MM.1S (cell line): Measurements from ENCODE around the gene PDIK1L.

Source experiments
- DNase-seq: peaks from one replicate; pipeline ENCODE4 v3.0.0-alpha.2; 2015
- H2AFZ ChIP-seq: fragments of 300-600 bp; sonication (generic); 2 replicates; pipeline ENCODE4 v1.6.0; 2016; ENCODE audit warnings: antibody characterized with exemption, low read length
- H3F3A ChIP-seq: fragments of 300-600 bp; sonication (generic); 2 replicates; pipeline ENCODE4 v1.6.1; 2016; ENCODE audit warnings: mild to moderate bottlenecking, antibody characterized with exemption, low read length, moderate library complexity, mixed read lengths; ENCODE audit not compliant: insufficient read depth
- H3K27ac ChIP-seq: fragments of 300-600 bp; sonication (generic); 2 replicates; pipeline ENCODE4 v1.5.1; 2016; ENCODE audit warnings: mild to moderate bottlenecking, low read length
- H3K27me3 ChIP-seq: fragments of 300-600 bp; sonication (generic); replicated peaks from 2 replicates; pipeline ENCODE4 v1.6.0; 2016; ENCODE audit warnings: low read length; ENCODE audit not compliant: insufficient read depth
- H3K36me3 ChIP-seq: fragments of 300-600 bp; sonication (generic); replicated peaks from 2 replicates; pipeline ENCODE4 v1.6.1; 2016; ENCODE audit warnings: mild to moderate bottlenecking, low read length, mixed read lengths; ENCODE audit not compliant: insufficient read depth
- H3K4me1 ChIP-seq: fragments of 300-600 bp; sonication (generic); 2 replicates; pipeline ENCODE4 v1.6.1; 2016; ENCODE audit warnings: low read length, mixed read lengths
- H3K4me2 ChIP-seq: fragments of 300-600 bp; sonication (generic); 2 replicates; pipeline ENCODE4 v1.6.0; 2016; ENCODE audit warnings: low read depth, low read length
- H3K4me3 ChIP-seq: fragments of 300-600 bp; sonication (generic); 2 replicates; pipeline ENCODE4 v1.5.1; 2016; ENCODE audit warnings: low read length, mixed read lengths
- H3K79me2 ChIP-seq: fragments of 300-600 bp; sonication (generic); 2 replicates; pipeline ENCODE4 v1.6.1; 2016; ENCODE audit warnings: mixed run types, low read length, mixed read lengths
- H3K9ac ChIP-seq: fragments of 300-600 bp; sonication (generic); 2 replicates; pipeline ENCODE4 v1.6.1; 2016; ENCODE audit warnings: low read length, mixed read lengths
- H3K9me2 ChIP-seq: fragments of 300-600 bp; sonication (generic); replicated peaks from 2 replicates; pipeline ENCODE4 v1.6.1; 2016; ENCODE audit warnings: mild to moderate bottlenecking, low read length, mixed read lengths; ENCODE audit not compliant: insufficient read depth
- H3K9me3 ChIP-seq: fragments of 300-600 bp; sonication (generic); replicated peaks from 2 replicates; pipeline ENCODE4 v1.6.1; 2016; ENCODE audit warnings: mild to moderate bottlenecking, low read length, mixed read lengths; ENCODE audit not compliant: insufficient read depth
- H4K20me1 ChIP-seq: fragments of 300-600 bp; sonication (generic); 2 replicates; pipeline ENCODE4 v1.6.1; 2016; ENCODE audit warnings: mild to moderate bottlenecking, low read length, moderate library complexity, mixed read lengths; ENCODE audit not compliant: insufficient read depth
- CTCF ChIP-seq: fragments of 300-600 bp; sonication (generic); IDR thresholded peaks from 2 replicates; pipeline ENCODE4 v1.5.1; 2016; ENCODE audit warnings: antibody characterized with exemption, low read length, mixed read lengths
- EZH2 ChIP-seq: fragments of 300-600 bp; sonication (generic); optimal IDR thresholded peaks from 2 replicates; pipeline ENCODE3; 2017; ENCODE audit warnings: low read depth, mild to moderate bottlenecking, antibody characterized with exemption, low read length, mixed read lengths
- EZH2phosphoT487 ChIP-seq: fragments of 300-600 bp; sonication (generic); IDR thresholded peaks from 2 replicates; pipeline ENCODE4 v1.6.1; 2018; ENCODE audit warnings: antibody characterized with exemption, low read length

Gene PDIK1L

GRCh38 chr1:26153966-26154532 lies 42.4 kb downstream of the PDIK1L start:
- Histone ChIP-seq H4K20me1 (no peaks in the 10 kb centered on the region), H3K4me1 (no peaks in the 10 kb centered on the region), H3K27ac (no peak overlapping the region), H3K9me3 (no peaks in the 10 kb centered on the region), H3K9ac (no peak overlapping the region), H3K79me2 (no peaks in the 10 kb centered on the region), H3K4me3 (no peak overlapping the region), H3K4me2 (no peak overlapping the region), H3K9me2 (no peaks in the 10 kb centered on the region), H3K36me3 (no peaks in the 10 kb centered on the region), H3K27me3 (no peaks in the 10 kb centered on the region), H3F3A (no peaks in the 10 kb centered on the region), H2AFZ (no peak overlapping the region)
- no peak for DNase-seq
- TF ChIP-seq EZH2 (no peak), EZH2phosphoT487 (no peak), CTCF (no peak)

GRCh38 chr1:26154750-26155149 lies 43.1 kb downstream of the PDIK1L start:
- Histone ChIP-seq H3K4me3 (no peak overlapping the region), H3K9me3 (no peaks in the 10 kb centered on the region), H3K27me3 (no peaks in the 10 kb centered on the region; the same call in 1 of the 2 replicates)

GRCh38 chr1:26155370-26156284 lies 44.0 kb downstream of the PDIK1L start:
- Histone ChIP-seq H3K36me3 (no peaks in the 10 kb centered on the region), H3K9ac (no peak overlapping the region), H3K9me2 (no peaks in the 10 kb centered on the region), H2AFZ (no peak overlapping the region), H3K79me2 (no peaks in the 10 kb centered on the region), H3K27me3 (no peaks in the 10 kb centered on the region; the same call in 1 of the 2 replicates), H3K27ac (no peak overlapping the region), H3K9me3 (no peaks in the 10 kb centered on the region), H3K4me1 (no peaks in the 10 kb centered on the region), H3F3A (no peaks in the 10 kb centered on the region), H3K4me2 (no peak overlapping the region), H4K20me1 (no peaks in the 10 kb centered on the region), H3K4me3 (no peak overlapping the region)
- DNase-seq: no peak
- no peak for TF ChIP-seq EZH2
- TF ChIP-seq CTCF: no peak
- TF ChIP-seq EZH2phosphoT487: no peak

More at GRCh38 chr1:26154750-26155149, 43.1 kb downstream of the PDIK1L start:
- Histone ChIP-seq H3K9me2 (no peaks in the 10 kb centered on the region), H3K9ac (no peak overlapping the region), H4K20me1 (no peaks in the 10 kb centered on the region), H3F3A (no peaks in the 10 kb centered on the region), H3K79me2 (no peaks in the 10 kb centered on the region), H3K4me2 (no peak overlapping the region), H3K4me1 (no peaks in the 10 kb centered on the region), H2AFZ (no peak overlapping the region), H3K36me3 (no peaks in the 10 kb centered on the region), H3K27ac (no peak overlapping the region)
- DNase-seq: no peak
- TF ChIP-seq EZH2 (no peak), EZH2phosphoT487 (no peak), CTCF (no peak)
